IMR-90 (cell line): ENCODE data around the gene SOX4. TPM values are rescaled to one million over a fixed set of nuclear protein-coding genes. Genes with fewer than 3 reads are reported as not detected.

Experiments used
- ATAC-seq: fragments of 200-7000 bp; cut with Tn5 transposase; 2 replicates; pipeline ENCODE4 v1.9.1; 2020; ENCODE audit warnings: low read depth, mild to moderate bottlenecking, moderate library complexity
- BruUV-seq: library from RNA; stranded (reverse); fragments of 400-500 nt; replicated peaks from 2 replicates; lab custom pipeline; 2021; lab: Mats Ljungman, UMichigan
- CTCF ChIA-PET: fragments of 300-600 bp; formaldehyde crosslinking; extraction: SDS; loops from one replicate; lab custom pipeline; 2021; ENCODE audit warnings: antibody characterized with exemption; lab: Yijun Ruan, JAX
- POLR2A ChIA-PET: fragments of 300-600 bp; sonication (Branson Sonifier 250); formaldehyde crosslinking; loops from one replicate; lab custom pipeline; 2022; ENCODE audit warnings: antibody characterized with exemption; ENCODE audit not compliant: unreplicated experiment; lab: Charles Lee
- DNase-seq: peaks from one replicate; pipeline ENCODE4 v3.0.0; 2013
- H2AFZ ChIP-seq: replicated peaks from 2 replicates; pipeline ENCODE3; 2013; ENCODE audit warnings: low read length, mild to moderate bottlenecking; ENCODE audit not compliant: poor library complexity
- H2AK5ac ChIP-seq: 2 replicates; pipeline ENCODE4 v1.6.1; 2013; ENCODE audit warnings: low read depth, low read length, inconsistent platforms
- H2AK9ac ChIP-seq: replicated peaks from 2 replicates; pipeline ENCODE3; 2013; ENCODE audit warnings: mild to moderate bottlenecking, low read depth, low read length, moderate library complexity; ENCODE audit not compliant: poor library complexity
- H2BK120ac ChIP-seq: 2 replicates; pipeline ENCODE4 v1.6.1; 2013; ENCODE audit warnings: low read depth, low read length, inconsistent platforms
- H2BK15ac ChIP-seq: 3 replicates; pipeline ENCODE4 v1.6.1; 2013; ENCODE audit warnings: low read depth, low read length, inconsistent platforms
- H2BK20ac ChIP-seq: 2 replicates; pipeline ENCODE4 v1.6.1; 2013; ENCODE audit warnings: low read depth, mild to moderate bottlenecking, inconsistent platforms, low read length, moderate library complexity
- H2BK5ac ChIP-seq: 2 replicates; pipeline ENCODE4 v1.6.1; 2013; ENCODE audit warnings: mild to moderate bottlenecking, low read depth, low read length, inconsistent platforms; ENCODE audit not compliant: poor library complexity, severe bottlenecking
- H3K14ac ChIP-seq: replicated peaks from 2 replicates; pipeline ENCODE4 v1.6.1; 2013; ENCODE audit warnings: low read depth, low read length, inconsistent platforms
- H3K18ac ChIP-seq: 2 replicates; pipeline ENCODE4 v1.6.1; 2013; ENCODE audit warnings: low read depth, low read length, control low read depth
- H3K23ac ChIP-seq: 2 replicates; pipeline ENCODE4 v1.6.1; 2013; ENCODE audit warnings: low read depth, low read length, inconsistent platforms
- H3K27ac ChIP-seq: 2 replicates; pipeline ENCODE4 v1.5.1; 2013; ENCODE audit warnings: mild to moderate bottlenecking, control low read depth, low read length; ENCODE audit not compliant: insufficient read depth
- H3K27me3 ChIP-seq: 2 replicates; pipeline ENCODE4 v1.6.1; 2013; ENCODE audit warnings: low read length; ENCODE audit not compliant: control insufficient read depth, insufficient read depth
- H3K36me3 ChIP-seq: 2 replicates; pipeline ENCODE4 v1.6.1; 2013; ENCODE audit warnings: low read length, mixed read lengths; ENCODE audit not compliant: control insufficient read depth, insufficient read depth
- H3K4ac ChIP-seq: 2 replicates; pipeline ENCODE4 v1.6.1; 2013; ENCODE audit warnings: low read depth, low read length, inconsistent platforms
- H3K4me1 ChIP-seq: 2 replicates; pipeline ENCODE4 v1.6.1; 2013; ENCODE audit warnings: low read length, mixed read lengths; ENCODE audit not compliant: control insufficient read depth, insufficient read depth
- H3K4me2 ChIP-seq: 2 replicates; pipeline ENCODE4 v1.6.1; 2013; ENCODE audit warnings: low read depth, mild to moderate bottlenecking, control low read depth, low read length, moderate library complexity
- H3K4me3 ChIP-seq: 2 replicates; pipeline ENCODE4 v1.5.1; 2013; ENCODE audit warnings: low read depth, mild to moderate bottlenecking, control low read depth, low read length, moderate library complexity; ENCODE audit not compliant: insufficient read depth
- H3K56ac ChIP-seq: 2 replicates; pipeline ENCODE4 v1.6.1; 2013; ENCODE audit warnings: low read length, inconsistent platforms; ENCODE audit not compliant: insufficient read depth; ENCODE audit errors: extremely low read depth
- H3K79me1 ChIP-seq, 2 experiments: 2 replicates each; pipeline ENCODE4 v1.6.1; 2013; ENCODE audit warnings: low read length in 2 of 2, inconsistent platforms in 1 of 2, low read depth in 1 of 2
- H3K9ac ChIP-seq: 2 replicates; pipeline ENCODE4 v1.6.1; 2013; ENCODE audit warnings: low read depth, low read length, control low read depth
- H3K9me1 ChIP-seq: 2 replicates; pipeline ENCODE4 v1.6.1; 2013; ENCODE audit warnings: low read length, inconsistent platforms; ENCODE audit not compliant: insufficient read depth
- H3K9me3 ChIP-seq: 2 replicates; pipeline ENCODE4 v1.6.1; 2013; ENCODE audit warnings: low read length; ENCODE audit not compliant: control insufficient read depth, insufficient read depth
- H4K20me1 ChIP-seq: 2 replicates; pipeline ENCODE4 v1.6.1; 2013; ENCODE audit warnings: low read length, inconsistent platforms; ENCODE audit not compliant: insufficient read depth
- H4K5ac ChIP-seq: 2 replicates; pipeline ENCODE4 v1.6.1; 2013; ENCODE audit warnings: mild to moderate bottlenecking, low read depth, low read length, control low read depth
- H4K8ac ChIP-seq, 2 experiments: 2 replicates each; pipeline ENCODE4 v1.6.1; 2013; ENCODE audit warnings: low read depth in 2 of 2, low read length in 2 of 2, control low read depth in 1 of 2, inconsistent platforms in 1 of 2
- H4K91ac ChIP-seq: 2 replicates; pipeline ENCODE4 v1.6.1; 2013; ENCODE audit warnings: low read depth, low read length, inconsistent platforms; ENCODE audit not compliant: insufficient read depth
- BHLHE40 ChIP-seq: fragments of 150-350 bp; IDR thresholded peaks from 2 replicates; pipeline ENCODE4 v1.6.1; 2016; ENCODE audit warnings: mild to moderate bottlenecking, low read depth, low read length
- CEBPB ChIP-seq: IDR thresholded peaks from 2 replicates; pipeline ENCODE4 v1.6.1; 2012; ENCODE audit warnings: low read depth, low read length, improper control_type of control experiment
- CHD1 ChIP-seq: IDR thresholded peaks from 2 replicates; pipeline ENCODE4 v1.6.1; 2012; ENCODE audit warnings: low read depth, low read length, improper control_type of control experiment
- FOS ChIP-seq: fragments of 150-350 bp; IDR thresholded peaks from 2 replicates; pipeline ENCODE4 v1.6.1; 2016; ENCODE audit warnings: low read depth, low read length
- MAFK ChIP-seq: IDR thresholded peaks from 2 replicates; pipeline ENCODE4 v1.6.1; 2012; ENCODE audit warnings: low read depth, low read length, improper control_type of control experiment
- MAZ ChIP-seq: IDR thresholded peaks from 2 replicates; pipeline ENCODE4 v1.6.1; 2012; ENCODE audit warnings: low read depth, mild to moderate bottlenecking, low read length, improper control_type of control experiment, moderate library complexity, borderline replicate concordance
- POLR2A ChIP-seq: IDR thresholded peaks from 2 replicates; pipeline ENCODE4 v1.6.1; 2012; ENCODE audit warnings: mild to moderate bottlenecking, low read depth, low read length
- RAD21 ChIP-seq: IDR thresholded peaks from 2 replicates; pipeline ENCODE4 v1.6.1; 2012; ENCODE audit warnings: low read length, improper control_type of control experiment
- RCOR1 ChIP-seq: IDR thresholded peaks from 2 replicates; pipeline ENCODE4 v1.6.1; 2012; ENCODE audit warnings: mild to moderate bottlenecking, low read length, improper control_type of control experiment; ENCODE audit not compliant: insufficient replicate concordance
- RFX5 ChIP-seq: IDR thresholded peaks from 2 replicates; pipeline ENCODE4 v1.8.0; 2012; ENCODE audit warnings: low read depth, mild to moderate bottlenecking, low read length, moderate library complexity
- SMC3 ChIP-seq: fragments of 150-350 bp; IDR thresholded peaks from 2 replicates; pipeline ENCODE4 v1.6.1; 2016; ENCODE audit warnings: low read depth, mild to moderate bottlenecking, antibody characterized with exemption, low read length, moderate library complexity
- WGBS, 2 experiments: methylation state at CpG; one replicate each; pipeline versions ENCODE4 v1.1.5 to v1.1.7; 2013; ENCODE audit warnings: missing lambda C conversion rate in 2 of 2; ENCODE audit not compliant: insufficient read length in 1 of 2; ENCODE audit errors: extremely low coverage in 2 of 2; 5-methylcytosine and 5-hydroxymethylcytosine counted together
- dilution Hi-C: fragments of 300-500 bp; cut with HindIII; formaldehyde crosslinking; loops from one replicate; pipeline ENCODE4 v1.14.3; 2018; ENCODE audit warnings: low sequenced_read_pairs; ENCODE audit not compliant: unreplicated experiment
- in situ Hi-C: fragments of 300-500 bp; cut with MboI; formaldehyde crosslinking; loops from 3 replicates; pipeline ENCODE4 v1.14.3; 2019; ENCODE audit warnings: low sequenced_read_pairs, inconsistent platforms, mixed read lengths
- intact Hi-C: fragments of 100-400 bp; cut with micrococcal nuclease; formaldehyde crosslinking; loops from 2 replicates; pipeline ENCODE4 v1.10.0; 2022
- polyA plus RNA-seq, 3 experiments: library from polyadenylated mRNA; depleted of rRNA; stranded (reverse); fragments of >200 nt; gene quantifications; 2 replicates each; pipeline ENCODE4 v1.2.3, GENCODE V29; 2012; ENCODE audit warnings: low replicate concordance in 1 of 3
- total RNA-seq: library from RNA; depleted of rRNA; stranded (reverse); fragments of >200 nt; gene quantifications from 2 replicates; pipeline ENCODE4 v1.2.3, GENCODE V29; 2012
- TF ChIP-seq, protein P1 (sequence below): fragments of 150-350 bp; IDR thresholded peaks from 2 replicates; pipeline ENCODE4 v1.6.1; 2016; ENCODE audit warnings: low read depth, mild to moderate bottlenecking, low read length, moderate library complexity, borderline replicate concordance
- TF ChIP-seq, protein P2 (sequence below): conservative IDR thresholded peaks from 2 replicates; pipeline ENCODE4 v1.5.1; 2012; ENCODE audit warnings: mild to moderate bottlenecking, low read depth, low read length, improper control_type of control experiment
- TF ChIP-seq, protein P3 (sequence below): fragments of 150-350 bp; IDR thresholded peaks from 2 replicates; pipeline ENCODE4 v1.6.1; 2017; ENCODE audit warnings: mild to moderate bottlenecking, antibody characterized with exemption, low read length, low read depth

SOX4 gene
- total and polyA plus RNA-seq, 2 of the 4 experiments (the other 2 are of a cell fraction) = 4.7 to 4.8 TPM

DNA sequence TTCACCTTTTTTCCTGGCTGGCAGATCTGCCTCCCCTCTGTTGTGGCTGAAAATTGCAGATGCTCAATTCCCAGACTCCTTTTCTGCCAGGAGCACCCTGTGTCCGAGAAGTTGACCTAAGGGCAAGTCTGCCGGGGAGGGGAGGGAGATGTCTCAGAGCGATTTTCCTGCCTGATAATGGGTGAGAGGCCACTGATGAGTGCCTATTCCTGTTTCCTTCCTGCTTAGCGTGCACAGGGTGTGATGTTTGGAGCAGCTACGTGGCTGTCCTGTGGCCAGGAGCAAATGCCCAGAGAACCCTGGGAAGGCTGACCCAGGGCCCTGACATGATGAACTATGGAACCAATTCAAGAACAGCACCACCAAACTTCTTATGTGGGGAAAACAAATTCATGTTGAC, 22.5 kb downstream of the SOX4 start:
- peak overlapping the region; percentile 65 for H2AFZ ChIP-seq
- no peaks in the 10 kb centered on the region for H4K20me1 ChIP-seq
- H4K5ac ChIP-seq = no peak overlapping the region
- dilution Hi-C loops (no loop called here), in situ Hi-C loops (no loop called here), intact Hi-C loops (no loop called here)
- ChIA-PET CTCF (no interaction called here), POLR2A (no interaction called here)
- H2BK15ac ChIP-seq = no peak overlapping the region
- no peak overlapping the region for H2AK5ac ChIP-seq
- no peak overlapping the region for H2BK5ac ChIP-seq
- H3K14ac ChIP-seq = no peak overlapping the region
- H2BK120ac ChIP-seq = no peak overlapping the region
- H3K9me3 ChIP-seq = no peaks in the 10 kb centered on the region
- TF ChIP-seq POLR2A (no peak), FOS (no peak), BHLHE40 (no peak), RCOR1 (no peak), CEBPB (no peak), RAD21 (no peak), MAZ (no peak), SMC3 (no peak), CHD1 (no peak), MAFK (no peak), RFX5 (no peak)
- TF ChIP-seq, protein P1, sequence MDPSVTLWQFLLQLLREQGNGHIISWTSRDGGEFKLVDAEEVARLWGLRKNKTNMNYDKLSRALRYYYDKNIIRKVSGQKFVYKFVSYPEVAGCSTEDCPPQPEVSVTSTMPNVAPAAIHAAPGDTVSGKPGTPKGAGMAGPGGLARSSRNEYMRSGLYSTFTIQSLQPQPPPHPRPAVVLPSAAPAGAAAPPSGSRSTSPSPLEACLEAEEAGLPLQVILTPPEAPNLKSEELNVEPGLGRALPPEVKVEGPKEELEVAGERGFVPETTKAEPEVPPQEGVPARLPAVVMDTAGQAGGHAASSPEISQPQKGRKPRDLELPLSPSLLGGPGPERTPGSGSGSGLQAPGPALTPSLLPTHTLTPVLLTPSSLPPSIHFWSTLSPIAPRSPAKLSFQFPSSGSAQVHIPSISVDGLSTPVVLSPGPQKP = no peak
- TF ChIP-seq, protein P2, sequence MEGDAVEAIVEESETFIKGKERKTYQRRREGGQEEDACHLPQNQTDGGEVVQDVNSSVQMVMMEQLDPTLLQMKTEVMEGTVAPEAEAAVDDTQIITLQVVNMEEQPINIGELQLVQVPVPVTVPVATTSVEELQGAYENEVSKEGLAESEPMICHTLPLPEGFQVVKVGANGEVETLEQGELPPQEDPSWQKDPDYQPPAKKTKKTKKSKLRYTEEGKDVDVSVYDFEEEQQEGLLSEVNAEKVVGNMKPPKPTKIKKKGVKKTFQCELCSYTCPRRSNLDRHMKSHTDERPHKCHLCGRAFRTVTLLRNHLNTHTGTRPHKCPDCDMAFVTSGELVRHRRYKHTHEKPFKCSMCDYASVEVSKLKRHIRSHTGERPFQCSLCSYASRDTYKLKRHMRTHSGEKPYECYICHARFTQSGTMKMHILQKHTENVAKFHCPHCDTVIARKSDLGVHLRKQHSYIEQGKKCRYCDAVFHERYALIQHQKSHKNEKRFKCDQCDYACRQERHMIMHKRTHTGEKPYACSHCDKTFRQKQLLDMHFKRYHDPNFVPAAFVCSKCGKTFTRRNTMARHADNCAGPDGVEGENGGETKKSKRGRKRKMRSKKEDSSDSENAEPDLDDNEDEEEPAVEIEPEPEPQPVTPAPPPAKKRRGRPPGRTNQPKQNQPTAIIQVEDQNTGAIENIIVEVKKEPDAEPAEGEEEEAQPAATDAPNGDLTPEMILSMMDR = no peak
- TF ChIP-seq, protein P3, sequence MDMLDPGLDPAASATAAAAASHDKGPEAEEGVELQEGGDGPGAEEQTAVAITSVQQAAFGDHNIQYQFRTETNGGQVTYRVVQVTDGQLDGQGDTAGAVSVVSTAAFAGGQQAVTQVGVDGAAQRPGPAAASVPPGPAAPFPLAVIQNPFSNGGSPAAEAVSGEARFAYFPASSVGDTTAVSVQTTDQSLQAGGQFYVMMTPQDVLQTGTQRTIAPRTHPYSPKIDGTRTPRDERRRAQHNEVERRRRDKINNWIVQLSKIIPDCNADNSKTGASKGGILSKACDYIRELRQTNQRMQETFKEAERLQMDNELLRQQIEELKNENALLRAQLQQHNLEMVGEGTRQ = no peak
- no peak overlapping the region for H3K18ac ChIP-seq
- no peak overlapping the region for H3K9ac ChIP-seq
- no peaks in the 10 kb centered on the region for H3K79me1 ChIP-seq
- WGBS, 2 experiments = 80% methylated on average over 1 of the region's 5 CpGs; no CpG with 5 or more reads in 1 of the 2 experiments
- DNase-seq (no peak), ATAC-seq (no peak)
- H3K27ac ChIP-seq = no peak overlapping the region
- H3K27me3 ChIP-seq = no peaks in the 10 kb centered on the region
- no peaks in the 10 kb centered on the region; the same call in 1 of the 2 replicates for H3K9me1 ChIP-seq
- peak overlapping the region; percentile 16; the same call in 1 of the 2 replicates for H3K4ac ChIP-seq
- no TSS peak for BruUV-seq
- H3K4me1 ChIP-seq = no peaks in the 10 kb centered on the region
- no peak overlapping the region for H3K23ac ChIP-seq
- H3K4me3 ChIP-seq = no peak overlapping the region
- H2AK9ac ChIP-seq = no peak overlapping the region
- no peak overlapping the region for H4K91ac ChIP-seq
- peak overlapping the region in 1 of 2 experiments; percentile 34; a peak in 1 of 4 replicates for H4K8ac ChIP-seq
- H3K4me2 ChIP-seq = no peak overlapping the region
- no peak overlapping the region for H3K56ac ChIP-seq
- no peaks in the 10 kb centered on the region for H3K36me3 ChIP-seq
- H2BK20ac ChIP-seq = no peak overlapping the region
